IPS-NIHi7 (cell line): Measurements from ENCODE around the gene NAGLU.
"Not testable (repeated sequence)": the region's sequence is repeated elsewhere in the genome, so short reads cannot be mapped to it uniquely, and the experiment has no call there.

ENCODE experiments used
- DNase-seq: peaks from one replicate; pipeline ENCODE4 v3.0.0; 2012; ENCODE audit warnings: mixed read lengths; ENCODE audit errors: extremely low spot score

NAGLU gene

GRCh38 chr17:42521666-42522262, 14.3 kb upstream of the NAGLU start:
- no peak for DNase-seq

DNA sequence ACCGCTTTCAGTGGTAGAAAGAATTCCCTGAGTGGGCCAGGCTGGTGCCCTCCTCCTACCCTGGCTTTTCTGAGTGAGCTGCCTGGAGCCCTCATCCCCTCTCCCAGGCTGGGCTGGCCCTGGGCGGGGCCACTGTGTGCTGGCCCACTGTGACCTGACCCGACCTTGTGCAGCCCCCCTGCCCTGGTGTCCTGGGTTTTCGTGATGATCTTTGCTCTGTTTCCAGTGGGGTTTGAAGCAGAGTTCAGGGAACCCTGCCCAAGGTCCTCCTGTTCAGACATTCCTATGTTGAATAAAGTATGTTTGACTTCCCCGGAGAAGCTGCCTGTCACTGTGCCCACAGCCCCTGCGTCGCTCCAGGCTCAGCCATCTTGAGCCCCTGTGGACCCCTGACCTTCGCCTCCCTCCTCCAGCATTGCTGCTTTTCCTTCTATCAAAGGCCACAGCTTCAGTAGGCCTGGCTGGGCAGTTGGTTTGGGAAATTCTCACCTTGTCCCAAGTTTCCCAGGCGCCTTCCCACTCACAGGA, 13.7 kb upstream of the NAGLU start:
- no peak for DNase-seq

- no peak for DNase-seq
These were observed 13.2 kb upstream of the NAGLU start for GRCh38 chr17:42522798-42523278.

- DNase-seq, result no peak
These were observed 10.8 kb upstream of the NAGLU start for GRCh38 chr17:42525221-42525620.

GRCh38 chr17:42526031-42526444, 10.0 kb upstream of the NAGLU start:
- DNase-seq, result no peak

DNA sequence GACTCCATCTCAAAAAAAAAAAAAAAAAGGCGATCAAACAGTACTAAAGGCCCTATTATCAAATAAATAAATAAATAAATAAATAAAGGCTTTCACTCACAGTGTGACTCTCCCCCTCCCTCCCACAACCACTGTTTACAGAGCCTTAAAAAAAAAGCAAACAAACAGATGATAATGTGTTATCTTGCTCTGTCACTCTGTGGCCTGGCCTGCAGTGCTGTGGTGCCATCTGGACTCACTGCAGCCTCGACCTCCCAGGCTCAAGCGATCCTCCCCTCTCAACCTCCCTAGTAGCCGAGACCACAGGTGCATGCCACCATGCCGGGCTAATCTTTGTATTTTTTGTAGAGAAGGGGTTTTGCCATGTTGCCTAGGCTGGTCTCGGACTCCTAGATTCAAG, 8.1 kb upstream of the NAGLU start:
- no peak for DNase-seq

DNA sequence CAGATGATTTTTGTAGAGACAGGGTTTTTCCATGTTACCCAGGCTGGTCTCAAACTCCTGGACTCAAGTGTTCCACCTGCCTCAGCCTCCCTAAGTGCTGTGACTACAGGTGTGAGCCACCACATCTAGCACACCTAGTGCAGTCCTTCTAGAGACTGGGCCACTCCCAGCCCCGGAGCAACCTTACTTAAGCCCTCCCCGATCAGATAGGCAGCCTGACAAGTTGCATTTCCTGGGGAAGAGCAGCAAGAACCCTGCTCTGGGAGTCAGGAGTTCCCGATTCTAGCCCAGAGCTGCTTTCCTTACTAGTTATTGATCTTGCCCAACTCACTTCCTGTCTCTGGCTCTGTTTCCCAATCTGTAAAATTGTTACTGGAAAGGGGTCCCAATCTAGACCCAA, 7.0 kb upstream of the NAGLU start:
- no peak for DNase-seq

DNA sequence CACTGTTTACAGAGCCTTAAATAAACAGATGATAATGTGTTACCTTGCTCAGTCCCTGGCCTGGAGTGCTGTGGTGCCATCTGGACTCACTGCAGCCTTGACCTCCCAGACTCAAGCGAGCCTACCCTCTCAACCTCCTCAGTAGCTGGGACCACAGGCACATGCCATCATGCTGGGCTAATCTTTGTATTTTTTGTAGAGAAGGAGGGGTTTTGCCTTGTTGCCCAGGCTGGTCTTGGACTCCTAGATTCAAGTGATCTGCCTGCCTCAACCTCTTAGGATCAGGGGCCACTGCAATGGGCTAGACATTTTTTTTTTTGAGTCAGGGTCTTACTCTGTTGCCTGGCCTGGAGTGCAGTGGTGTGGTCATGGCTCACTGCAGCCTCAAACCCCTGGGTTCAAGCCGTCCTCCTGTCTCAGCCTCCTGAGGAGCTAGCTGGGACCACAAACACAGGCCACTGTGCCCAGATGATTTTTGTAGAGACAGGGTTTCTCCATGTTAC, 5.0 kb upstream of the NAGLU start:
- DNase-seq, result no peak

DNA sequence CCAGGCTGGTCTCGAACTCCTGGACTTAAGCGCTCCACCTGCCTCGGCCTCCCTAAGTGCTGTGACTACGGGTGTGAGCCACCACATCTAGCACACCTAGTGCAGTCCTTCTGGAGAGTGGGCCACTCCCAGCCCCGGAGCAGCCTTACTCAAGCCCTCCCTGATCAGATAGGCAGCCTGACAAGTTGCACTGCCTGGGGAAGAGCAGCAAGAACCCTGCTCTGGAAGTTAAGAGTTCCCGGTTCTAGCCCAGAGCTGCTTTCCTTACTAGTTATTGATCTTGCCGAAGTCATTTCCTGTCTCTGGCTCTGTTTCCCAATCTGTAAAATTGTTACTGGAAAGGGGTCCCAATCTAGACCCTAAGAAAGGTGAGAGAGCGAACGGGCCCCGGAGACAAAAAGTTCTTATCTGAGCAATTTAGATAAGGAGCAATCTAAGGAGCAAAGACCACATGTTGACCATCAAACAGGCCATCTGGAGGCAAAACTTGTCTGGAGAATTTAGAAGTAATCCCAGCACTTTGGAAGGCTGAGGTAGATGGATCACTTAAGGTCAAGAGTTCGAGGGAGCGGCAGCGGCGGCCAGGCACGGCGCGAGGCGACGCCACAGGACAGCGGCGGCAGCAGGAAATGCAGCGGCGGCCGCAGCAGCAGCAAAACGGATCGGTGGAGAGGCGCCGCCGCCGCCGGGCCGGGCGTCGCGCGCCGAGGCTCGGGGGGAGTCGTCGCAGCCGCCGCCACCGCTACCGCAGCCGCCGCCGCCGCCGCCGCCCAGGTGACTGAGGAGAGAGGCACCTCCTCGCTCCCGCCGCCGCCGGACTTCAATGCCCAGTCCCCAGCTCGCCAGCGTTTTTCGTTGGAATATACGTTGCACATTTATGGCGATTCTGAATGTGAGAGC, 4.3 kb upstream of the NAGLU start:
- peak; percentile 59 for DNase-seq

- DNase-seq, result no peak
These were observed 640 bp upstream of the NAGLU start for GRCh38 chr17:42535155-42536047.

GRCh38 chr17:42536372-42537155, 523 bp downstream of the NAGLU start:
- peak; percentile 92 for DNase-seq

DNA sequence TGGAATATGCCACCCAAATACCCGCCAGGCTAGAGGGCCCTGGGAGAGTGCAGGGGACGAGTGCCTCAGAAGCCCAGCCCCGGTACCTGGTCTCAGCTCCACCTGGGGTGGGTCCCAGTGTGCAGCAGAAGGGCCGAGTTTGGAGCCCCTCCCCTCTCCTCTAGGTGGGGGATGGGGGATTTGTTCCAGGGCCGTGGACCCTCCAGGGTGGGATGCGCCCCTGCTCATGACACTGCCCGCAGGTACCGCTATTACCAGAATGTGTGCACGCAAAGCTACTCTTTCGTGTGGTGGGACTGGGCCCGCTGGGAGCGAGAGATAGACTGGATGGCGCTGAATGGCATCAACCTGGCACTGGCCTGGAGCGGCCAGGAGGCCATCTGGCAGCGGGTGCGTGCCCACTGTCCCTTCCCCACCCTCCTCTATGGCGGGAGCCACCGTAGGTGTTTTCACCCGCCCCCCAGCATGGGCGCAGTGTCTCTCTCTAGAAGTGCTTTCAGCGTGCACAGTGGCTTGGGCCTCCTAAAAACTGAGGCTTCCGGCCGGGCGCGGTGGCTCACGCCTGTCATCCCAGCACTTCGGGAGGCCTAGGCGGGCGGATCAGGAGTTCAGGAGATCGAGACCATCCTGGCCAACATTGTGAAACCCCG, 1.2 kb downstream of the NAGLU start:
- DNase-seq, result no peak

- DNase-seq, result no peak
These were observed 1.9 kb downstream of the NAGLU start for GRCh38 chr17:42537826-42538451.

- DNase-seq, result no peak
These were observed 2.4 kb downstream of the NAGLU start for GRCh38 chr17:42538482-42538881.

DNA sequence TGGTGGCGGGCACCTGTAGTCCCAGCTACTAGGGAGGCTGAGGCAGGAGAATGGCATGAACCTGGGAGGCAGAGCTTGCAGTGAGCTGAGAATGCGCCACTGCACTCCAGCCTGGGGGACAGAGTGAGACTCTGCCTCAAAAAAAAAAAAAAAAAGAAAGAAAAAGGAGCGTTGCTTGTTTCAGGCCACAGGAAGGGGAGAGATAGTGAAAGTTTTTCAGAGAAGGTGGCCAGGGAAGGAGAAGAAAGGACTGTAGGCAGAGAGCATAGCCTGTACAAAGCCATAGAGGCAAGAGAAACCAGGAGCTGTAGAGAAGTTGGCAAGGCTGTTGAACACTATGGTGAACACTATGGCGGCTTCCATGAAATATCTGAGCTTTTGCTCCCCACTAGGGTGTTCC, 4.5 kb downstream of the NAGLU start:
- DNase-seq, result not testable (repeated sequence)

DNA sequence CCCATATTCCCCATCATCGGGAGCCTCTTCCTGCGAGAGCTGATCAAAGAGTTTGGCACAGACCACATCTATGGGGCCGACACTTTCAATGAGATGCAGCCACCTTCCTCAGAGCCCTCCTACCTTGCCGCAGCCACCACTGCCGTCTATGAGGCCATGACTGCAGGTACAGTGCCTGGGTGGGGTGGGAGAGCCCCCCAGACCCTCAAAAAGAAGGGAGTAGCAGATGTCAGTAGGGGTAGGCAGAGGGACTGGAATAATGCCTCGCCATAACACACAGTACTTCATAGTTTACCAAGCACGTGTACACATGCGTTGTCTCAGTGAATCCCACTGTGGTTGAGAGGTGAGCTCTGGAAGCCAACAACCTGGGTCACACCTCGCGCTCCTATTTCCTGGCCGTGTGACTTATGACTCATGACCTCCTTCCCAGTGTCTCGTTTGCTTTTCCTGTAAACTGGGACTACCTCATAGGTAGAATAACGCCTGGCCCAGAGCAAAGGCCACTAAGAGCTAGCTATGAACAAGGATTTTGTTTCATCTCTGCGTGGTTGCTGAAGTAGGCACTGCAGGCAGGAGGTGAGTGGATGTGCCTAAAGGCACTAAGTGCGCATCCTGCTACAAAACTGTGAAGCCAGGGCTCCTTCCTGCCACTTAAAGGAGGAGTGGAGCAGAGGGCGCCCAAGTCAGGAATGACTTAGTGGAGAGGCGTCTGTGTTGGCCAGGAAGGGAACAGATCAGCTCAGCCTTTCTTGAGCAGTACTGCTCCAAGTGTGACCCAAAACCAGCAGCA, 5.2 kb downstream of the NAGLU start:
- no peak for DNase-seq

DNA sequence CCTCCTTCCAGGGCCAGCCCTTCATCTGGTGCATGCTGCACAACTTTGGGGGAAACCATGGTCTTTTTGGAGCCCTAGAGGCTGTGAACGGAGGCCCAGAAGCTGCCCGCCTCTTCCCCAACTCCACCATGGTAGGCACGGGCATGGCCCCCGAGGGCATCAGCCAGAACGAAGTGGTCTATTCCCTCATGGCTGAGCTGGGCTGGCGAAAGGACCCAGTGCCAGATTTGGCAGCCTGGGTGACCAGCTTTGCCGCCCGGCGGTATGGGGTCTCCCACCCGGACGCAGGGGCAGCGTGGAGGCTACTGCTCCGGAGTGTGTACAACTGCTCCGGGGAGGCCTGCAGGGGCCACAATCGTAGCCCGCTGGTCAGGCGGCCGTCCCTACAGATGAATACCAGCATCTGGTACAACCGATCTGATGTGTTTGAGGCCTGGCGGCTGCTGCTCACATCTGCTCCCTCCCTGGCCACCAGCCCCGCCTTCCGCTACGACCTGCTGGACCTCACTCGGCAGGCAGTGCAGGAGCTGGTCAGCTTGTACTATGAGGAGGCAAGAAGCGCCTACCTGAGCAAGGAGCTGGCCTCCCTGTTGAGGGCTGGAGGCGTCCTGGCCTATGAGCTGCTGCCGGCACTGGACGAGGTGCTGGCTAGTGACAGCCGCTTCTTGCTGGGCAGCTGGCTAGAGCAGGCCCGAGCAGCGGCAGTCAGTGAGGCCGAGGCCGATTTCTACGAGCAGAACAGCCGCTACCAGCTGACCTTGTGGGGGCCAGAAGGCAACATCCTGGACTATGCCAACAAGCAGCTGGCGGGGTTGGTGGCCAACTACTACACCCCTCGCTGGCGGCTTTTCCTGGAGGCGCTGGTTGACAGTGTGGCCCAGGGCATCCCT, 7.4 kb downstream of the NAGLU start:
- DNase-seq, result no peak

DNA sequence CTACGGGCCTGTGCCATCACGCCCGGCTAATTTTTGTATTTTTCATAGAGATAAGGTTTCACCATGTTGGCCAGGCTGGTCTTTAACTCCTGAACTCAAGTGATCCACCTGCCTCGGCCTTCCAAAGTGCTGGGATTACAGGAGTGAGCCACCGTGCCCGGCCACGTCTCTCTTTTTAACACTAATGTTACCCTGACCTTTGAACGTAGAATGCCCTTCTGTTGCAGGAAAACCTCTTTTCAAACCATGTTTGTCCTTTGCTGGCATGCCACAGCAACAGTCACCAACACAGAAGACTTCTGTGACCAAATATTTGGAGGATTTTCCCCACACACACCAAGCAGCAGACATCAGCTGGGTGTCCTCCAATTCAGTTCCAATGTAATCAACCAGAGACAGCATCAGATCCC, 8.8 kb downstream of the NAGLU start:
- DNase-seq, result no peak
